HL-60/S4 treated with retinoic acid at 250 ng/mL for 4 days and 3 days (cell line): ENCODE results near the gene TEFM.
"Not testable (repeated sequence)": the region's sequence is repeated elsewhere in the genome, so short reads cannot be mapped to it uniquely, and the experiment has no call there.

Experiments used
- in situ Hi-C: fragments of 300-500 bp; cut with MboI; formaldehyde crosslinking; loops from 2 replicates; pipeline ENCODE4 v1.7.0; 2022; ENCODE audit warnings: low sequenced_read_pairs

The TEFM gene, protein sequence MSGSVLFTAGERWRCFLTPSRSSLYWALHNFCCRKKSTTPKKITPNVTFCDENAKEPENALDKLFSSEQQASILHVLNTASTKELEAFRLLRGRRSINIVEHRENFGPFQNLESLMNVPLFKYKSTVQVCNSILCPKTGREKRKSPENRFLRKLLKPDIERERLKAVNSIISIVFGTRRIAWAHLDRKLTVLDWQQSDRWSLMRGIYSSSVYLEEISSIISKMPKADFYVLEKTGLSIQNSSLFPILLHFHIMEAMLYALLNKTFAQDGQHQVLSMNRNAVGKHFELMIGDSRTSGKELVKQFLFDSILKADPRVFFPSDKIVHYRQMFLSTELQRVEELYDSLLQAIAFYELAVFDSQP

DNA sequence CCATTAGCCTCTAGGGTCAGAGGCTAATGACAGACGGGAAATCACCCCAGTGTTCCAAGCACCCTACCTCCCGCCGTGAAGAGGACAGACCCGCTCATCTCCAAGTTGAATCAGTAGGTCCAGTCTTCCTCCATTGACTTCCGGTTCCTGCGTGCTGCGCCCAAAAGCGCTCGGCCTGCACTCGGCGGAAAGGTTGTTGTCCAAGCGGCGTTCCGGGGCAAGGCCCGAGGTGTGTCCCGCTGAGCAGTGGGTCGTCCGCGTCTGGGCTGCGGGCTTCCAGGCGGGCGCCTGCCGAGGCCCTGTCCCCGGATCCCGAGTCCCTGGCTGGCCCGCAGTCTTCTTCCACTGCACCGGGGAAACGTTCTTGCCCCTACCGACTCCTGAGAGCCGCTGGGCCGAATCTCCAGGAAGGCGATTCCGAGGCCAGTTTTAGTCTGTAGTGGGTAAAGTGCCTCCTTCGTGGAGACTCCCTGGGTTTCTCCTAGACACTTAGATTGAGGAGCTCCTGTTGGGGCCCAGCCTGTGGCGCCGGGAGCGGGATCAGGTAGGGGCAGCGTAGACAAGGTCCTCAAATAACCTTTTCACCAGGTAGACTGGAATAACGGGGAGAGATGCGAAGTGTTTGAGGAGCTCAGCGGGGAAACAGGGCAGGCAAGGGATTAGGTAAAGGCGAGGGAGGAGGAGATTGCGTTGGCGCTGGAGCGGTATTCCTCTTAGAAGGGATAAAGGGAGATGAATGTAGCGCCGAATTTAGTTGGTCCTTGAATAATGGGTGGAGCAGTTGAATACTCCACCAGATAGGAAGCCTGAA is at the start of gene TEFM:
TSS of gene TEFM (minus strand) at position 138 of the 811 bp plus-strand sequence. CDS start at position 98, 40 bp downstream.
- in situ Hi-C loops, result no loop called here

- in situ Hi-C loops, result no loop called here
These were observed 48.2 kb upstream of the TEFM start for GRCh38 chr17:30954046-30954830.

DNA sequence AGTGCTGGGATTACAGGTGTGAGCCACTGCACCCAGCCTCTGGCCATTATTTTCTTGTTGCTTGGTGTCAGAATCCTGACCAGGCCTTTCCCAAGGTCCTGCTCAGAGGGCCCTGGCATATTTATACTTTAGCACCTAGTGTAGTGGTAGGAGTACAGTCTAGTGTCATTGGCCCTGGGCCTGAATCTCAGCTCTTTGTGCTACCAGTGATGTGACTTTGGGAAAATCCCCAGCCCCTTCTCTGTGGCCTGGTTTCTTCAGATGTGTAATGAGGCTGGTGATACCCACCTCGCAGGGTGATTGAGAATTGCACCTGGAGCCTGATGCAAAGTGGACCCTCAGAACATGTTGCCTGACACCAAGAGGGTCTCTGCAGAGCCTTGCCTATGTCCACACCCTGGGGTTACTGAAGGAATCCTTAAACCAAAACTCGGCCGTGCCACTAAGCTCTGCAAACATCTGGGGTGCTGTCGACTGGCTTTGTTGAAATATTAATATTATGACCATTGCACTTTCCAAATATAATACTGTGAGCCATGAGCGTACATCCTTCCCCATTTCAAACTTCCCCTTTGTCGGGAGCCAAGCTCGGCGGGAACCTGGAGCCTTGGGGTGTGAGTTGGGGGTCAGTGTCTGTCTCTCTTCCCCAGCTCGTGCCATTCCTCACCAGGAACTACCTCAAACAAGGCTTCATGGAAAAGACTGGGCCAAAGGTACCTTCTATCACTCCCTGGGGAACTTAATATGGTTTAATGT is 46.8 kb upstream of the TEFM start:
- in situ Hi-C loops, result no loop called here

DNA sequence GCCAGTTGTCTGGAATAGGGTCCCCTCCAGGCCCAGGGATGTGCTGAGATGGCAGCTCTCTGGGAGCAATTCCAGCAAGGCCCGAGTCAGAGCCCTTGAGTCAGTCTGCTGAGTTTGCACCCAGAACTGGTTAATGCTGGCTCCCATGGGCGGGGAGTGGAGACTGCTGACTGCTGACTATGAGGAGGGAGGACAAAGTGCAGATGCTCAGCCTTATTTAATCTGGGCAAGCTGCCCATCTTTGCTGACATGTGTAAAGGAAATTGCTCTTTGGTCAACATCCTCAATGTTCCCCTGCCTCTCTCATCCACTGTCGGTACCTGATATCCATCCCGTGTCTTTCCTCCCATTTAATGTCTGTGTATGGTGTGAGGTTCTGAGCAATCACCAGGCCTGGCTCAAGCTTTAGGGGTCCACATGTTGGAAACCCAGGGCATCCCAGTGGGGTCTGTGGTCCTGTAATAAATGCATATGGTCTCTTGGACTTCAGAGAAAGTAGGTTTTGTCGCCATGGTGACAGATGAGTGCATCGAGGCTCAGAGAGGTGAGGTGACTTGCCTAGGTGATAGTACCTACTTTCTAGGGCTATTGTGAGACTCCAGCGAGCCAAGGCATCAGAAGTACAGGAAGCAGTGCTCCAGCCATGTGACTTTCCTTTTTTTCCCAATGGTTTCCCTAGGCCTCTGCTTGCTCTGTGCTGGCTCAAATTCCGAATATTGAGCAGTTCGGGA is 44.8 kb upstream of the TEFM start:
- in situ Hi-C loops, result no loop called here

DNA sequence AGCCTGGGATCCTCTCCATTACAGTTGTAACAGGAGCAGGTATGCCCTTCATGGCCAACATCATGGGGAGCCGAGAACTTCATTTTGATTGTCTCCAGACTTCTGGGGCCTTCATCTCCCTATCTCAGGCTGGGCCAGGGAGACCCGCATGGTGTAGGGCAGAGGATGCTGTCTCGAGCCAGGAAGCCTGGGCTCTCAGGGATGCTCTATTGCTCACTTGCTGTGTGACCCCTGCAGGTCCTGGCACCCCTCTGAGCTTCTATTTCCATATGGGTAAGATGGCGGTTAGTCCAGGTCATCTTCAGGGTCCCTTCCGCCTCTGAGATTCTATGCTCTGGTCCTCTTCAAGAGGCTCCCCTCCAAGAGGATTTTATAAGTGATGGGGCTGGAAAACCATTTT is 44.2 kb upstream of the TEFM start:
- in situ Hi-C loops, result no loop called here

GRCh38 chr17:30947796-30948195 is 41.8 kb upstream of the TEFM start:
- in situ Hi-C loops, result no loop called here

DNA sequence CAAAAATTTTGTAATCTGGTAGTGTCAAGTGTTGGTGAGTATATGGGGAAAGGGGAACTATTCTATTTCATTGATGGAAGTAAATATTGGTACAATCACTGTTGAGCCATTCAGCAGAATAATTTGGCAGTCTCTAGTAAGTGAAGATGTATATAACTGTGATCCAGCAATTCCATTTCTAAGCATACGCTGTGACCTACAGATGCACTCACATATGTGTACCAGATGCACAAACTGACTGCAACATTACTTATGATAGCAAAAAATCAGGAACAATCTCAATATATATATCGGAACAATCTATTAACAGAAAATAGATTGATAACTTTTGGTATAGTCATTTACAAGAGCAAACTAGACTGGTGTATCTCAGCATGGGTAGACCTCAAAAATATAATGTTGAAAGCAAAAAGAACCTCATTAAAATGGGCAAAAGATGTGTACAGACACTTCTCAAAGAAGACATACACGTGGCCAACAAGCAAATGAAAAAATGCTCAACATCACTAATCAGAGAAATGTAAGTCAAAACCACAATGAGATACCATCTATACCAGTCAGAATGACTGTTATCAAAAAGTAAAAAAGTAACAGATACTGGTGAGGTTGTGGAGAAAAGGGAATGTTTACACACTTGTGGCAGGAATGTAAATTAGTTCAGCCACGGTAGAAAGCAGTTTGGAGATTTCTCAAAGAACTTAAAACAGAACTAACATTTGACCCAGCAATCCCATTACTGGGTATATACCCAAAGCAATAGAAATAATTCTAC is 36.5 kb upstream of the TEFM start:
- in situ Hi-C loops, result no loop called here

- in situ Hi-C loops, result no loop called here
These were observed 33.1 kb upstream of the TEFM start for GRCh38 chr17:30939051-30939689.

DNA sequence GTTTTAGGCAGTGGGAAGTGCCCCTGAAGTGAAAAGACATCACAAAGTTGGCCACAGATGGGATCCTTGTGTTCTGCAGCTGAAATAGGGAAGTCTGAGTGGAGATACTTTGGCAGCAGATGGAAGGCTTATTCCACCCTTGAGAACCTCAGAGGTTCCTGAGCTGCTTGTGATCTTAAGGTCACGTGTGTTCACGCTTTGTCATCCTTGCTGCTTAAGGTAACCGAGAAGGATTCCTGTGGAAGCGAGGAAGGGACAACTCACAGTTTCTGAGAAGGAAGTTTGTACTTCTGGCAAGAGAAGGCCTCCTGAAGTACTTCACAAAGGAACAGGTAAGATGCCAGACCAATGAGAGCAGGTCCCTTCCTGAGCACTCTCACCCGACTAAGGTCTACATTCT is 27.9 kb upstream of the TEFM start:
- in situ Hi-C loops, result no loop called here

DNA sequence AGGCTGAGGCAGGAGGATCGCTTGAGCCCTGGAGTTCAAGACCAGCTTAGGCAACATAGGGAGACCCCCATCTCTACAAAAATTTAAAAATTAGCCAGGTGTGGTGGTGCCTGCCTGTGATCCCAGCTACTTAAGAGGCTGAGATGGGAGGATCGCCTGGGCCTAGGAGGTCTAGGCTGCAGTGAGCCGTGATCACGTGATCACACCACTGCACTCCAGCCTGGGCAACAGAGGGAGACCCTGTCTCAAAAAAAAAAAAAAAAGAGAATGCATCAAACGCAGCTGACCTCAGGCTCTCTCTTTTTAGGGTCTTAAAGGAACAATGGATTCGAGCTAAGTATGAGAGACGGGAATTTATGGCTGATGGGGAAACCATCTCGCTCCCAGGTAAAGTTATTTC is 25.5 kb upstream of the TEFM start:
- in situ Hi-C loops, result not testable (repeated sequence)

GRCh38 chr17:30930495-30930894 is 24.5 kb upstream of the TEFM start:
- in situ Hi-C loops, result no loop called here

DNA sequence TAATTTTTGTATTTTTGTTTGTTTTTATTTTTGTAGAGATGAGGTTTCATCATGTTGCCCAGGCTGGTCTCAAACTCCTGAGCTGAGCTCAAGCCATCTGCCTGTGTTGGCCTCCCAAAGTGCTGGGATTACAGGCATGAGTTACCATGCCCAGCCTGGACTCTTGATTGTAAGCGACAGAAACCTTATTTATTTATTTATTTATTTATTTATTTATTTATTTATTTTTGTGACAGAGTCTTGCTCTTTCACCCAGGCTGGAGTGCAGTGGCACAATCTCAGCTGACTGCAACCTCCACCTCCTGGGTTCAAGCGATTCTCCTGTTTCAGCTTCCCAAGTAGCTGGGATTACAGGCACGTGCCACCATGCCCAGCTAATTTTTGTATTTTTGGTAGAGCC is 23.8 kb upstream of the TEFM start:
- in situ Hi-C loops, result not testable (repeated sequence)

- in situ Hi-C loops, result no loop called here
These were observed 23.1 kb upstream of the TEFM start for GRCh38 chr17:30929081-30929633.

- in situ Hi-C loops, result no loop called here
These were observed 22.5 kb upstream of the TEFM start for GRCh38 chr17:30928584-30928983.

- in situ Hi-C loops, result no loop called here
These were observed 21.7 kb upstream of the TEFM start for GRCh38 chr17:30927756-30928155.

DNA sequence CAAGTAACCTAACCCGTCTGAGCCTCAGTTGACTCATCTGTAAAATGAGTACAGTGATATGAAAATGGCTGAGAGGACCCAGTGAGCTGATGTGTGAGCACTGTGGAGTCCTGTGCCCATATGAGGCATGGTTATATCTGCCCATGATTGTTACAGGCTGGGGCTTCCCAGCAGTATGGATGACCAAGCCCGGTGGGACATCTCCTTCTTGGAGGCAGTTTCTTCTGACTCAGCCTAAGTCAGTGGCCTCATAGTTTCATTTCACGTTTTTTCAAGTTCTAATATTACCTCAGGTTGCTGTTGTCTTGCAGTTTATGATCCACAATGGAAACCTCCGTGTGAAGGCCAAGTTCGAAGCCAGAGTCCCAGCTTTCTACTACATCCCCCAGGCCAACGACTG is 20.5 kb upstream of the TEFM start:
- in situ Hi-C loops, result no loop called here

GRCh38 chr17:30924341-30924740 is 18.3 kb upstream of the TEFM start:
- in situ Hi-C loops, result no loop called here

GRCh38 chr17:30922235-30923030 is 16.4 kb upstream of the TEFM start:
- in situ Hi-C loops, result no loop called here
